HG03342 (cell line): Measurements from ENCODE around the gene ENTPD3.
A peak's percentile ranks its signal among the peaks of the same experiment; 100 is the strongest.
"Not testable (repeated sequence)": the region's sequence is repeated elsewhere in the genome, so short reads cannot be mapped to it uniquely, and the experiment has no call there.

Source experiments
- ATAC-seq: cut with Tn5 transposase; IDR thresholded peaks from one replicate; pipeline ENCODE4 v1.9.1; 2021; ENCODE audit warnings: mild to moderate bottlenecking, moderate library complexity; ENCODE audit not compliant: unreplicated experiment

The ENTPD3 gene

GRCh38 chr3:40456940-40457823, 70.2 kb downstream of the ENTPD3 start, which contains the start of gene RPL14:
Gene RPL14 (plus strand): TSS chr3:40457339. CDS start chr3:40457472, 133 bp downstream.
- peak; percentile 65 for ATAC-seq

- ATAC-seq, result no peak
These were observed 71.5 kb downstream of the ENTPD3 start for GRCh38 chr3:40458473-40458872.

GRCh38 chr3:40460481-40460880, 73.5 kb downstream of the ENTPD3 start:
- not testable (repeated sequence) for ATAC-seq

- ATAC-seq, result no peak
These were observed 74.2 kb downstream of the ENTPD3 start for GRCh38 chr3:40461161-40461560.

GRCh38 chr3:40462838-40463237, 75.9 kb downstream of the ENTPD3 start:
- not testable (repeated sequence) for ATAC-seq

GRCh38 chr3:40463579-40463978, 76.6 kb downstream of the ENTPD3 start:
- ATAC-seq, result no peak

GRCh38 chr3:40464339-40465110, 77.5 kb downstream of the ENTPD3 start:
- no peak for ATAC-seq

GRCh38 chr3:40465111-40465407, 78.1 kb downstream of the ENTPD3 start:
- ATAC-seq, result no peak

- no peak for ATAC-seq
These were observed 78.5 kb downstream of the ENTPD3 start for GRCh38 chr3:40465456-40465855.

GRCh38 chr3:40468018-40468417, 81.0 kb downstream of the ENTPD3 start:
- no peak for ATAC-seq

GRCh38 chr3:40470701-40471100, 83.7 kb downstream of the ENTPD3 start:
- ATAC-seq, result no peak

- ATAC-seq, result peak; percentile 85
These were observed 89.8 kb downstream of the ENTPD3 start, which contains the start of gene ZNF619 for GRCh38 chr3:40476478-40477470. Gene ZNF619 (plus strand): TSS chr3:40477122. CDS start chr3:40477980, 858 bp downstream.

GRCh38 chr3:40477666-40478065, 90.7 kb downstream of the ENTPD3 start:
- ATAC-seq, result no peak
